Hematopoietic multipotent progenitor cell treated with erythropoietin and hydrocortisone succinate and interleukin-3 and kit ligand, for 8 days (in vitro differentiated cells): Measurements from ENCODE around the gene DDX51.
"Not testable (repeated sequence)": the region's sequence is repeated elsewhere in the genome, so short reads cannot be mapped to it uniquely, and the experiment has no call there.

Source experiments
- DNase-seq: peaks from one replicate; pipeline ENCODE4 v3.0.0-alpha.2; 2015

Gene DDX51

GRCh38 chr12:132152953-132153352, 8.8 kb upstream of the DDX51 start:
- no peak for DNase-seq

GRCh38 chr12:132152411-132152821, 8.3 kb upstream of the DDX51 start:
- no peak for DNase-seq

GRCh38 chr12:132151766-132152410, 7.8 kb upstream of the DDX51 start:
- DNase-seq: no peak

GRCh38 chr12:132151145-132151765, 7.1 kb upstream of the DDX51 start:
- DNase-seq: no peak

GRCh38 chr12:132150780-132151144, 6.6 kb upstream of the DDX51 start:
- no peak for DNase-seq

- not testable (repeated sequence) for DNase-seq
These were observed 5.4 kb upstream of the DDX51 start for GRCh38 chr12:132149526-132149925.

- DNase-seq: no peak
These were observed 4.4 kb upstream of the DDX51 start for GRCh38 chr12:132148368-132149045.

GRCh38 chr12:132147423-132148367, 3.6 kb upstream of the DDX51 start:
- DNase-seq: no peak

GRCh38 chr12:132146772-132147422, 2.8 kb upstream of the DDX51 start:
- DNase-seq: no peak

GRCh38 chr12:132146098-132146497, 2.0 kb upstream of the DDX51 start:
- no peak for DNase-seq

- no peak for DNase-seq
These were observed 1.2 kb upstream of the DDX51 start for GRCh38 chr12:132145334-132145733.

GRCh38 chr12:132144810-132145168, 670 bp upstream of the DDX51 start:
- DNase-seq: peak; percentile 12

GRCh38 chr12:132143336-132144071, 615 bp downstream of the DDX51 start:
- DNase-seq: peak; percentile 25

- no peak for DNase-seq
These were observed 1.3 kb downstream of the DDX51 start for GRCh38 chr12:132142679-132143335.

GRCh38 chr12:132141976-132142678, 2.0 kb downstream of the DDX51 start:
- no peak for DNase-seq

GRCh38 chr12:132140918-132141841, 2.9 kb downstream of the DDX51 start:
- DNase-seq: no peak

- no peak for DNase-seq
These were observed 3.6 kb downstream of the DDX51 start for GRCh38 chr12:132140501-132140900.

GRCh38 chr12:132139912-132140311, 4.2 kb downstream of the DDX51 start:
- DNase-seq: no peak
